ENCODE measurements around the gene PALB2.

The PALB2 gene
- 22.4 to 27.8 (median 26.7) reads per million in 4 experiments for total RNA-seq

- peak; percentile 75 for DNase-seq
Observed at GRCh38 chr16:23640931-23641765, at the start of gene PALB2, which contains the start of gene DCTN5. Gene PALB2 (minus strand): TSS chr16:23641310. CDS start chr16:23641157, 153 bp downstream. Gene DCTN5 (plus strand): TSS chr16:23641466. CDS start chr16:23641543, 77 bp downstream.

DNA sequence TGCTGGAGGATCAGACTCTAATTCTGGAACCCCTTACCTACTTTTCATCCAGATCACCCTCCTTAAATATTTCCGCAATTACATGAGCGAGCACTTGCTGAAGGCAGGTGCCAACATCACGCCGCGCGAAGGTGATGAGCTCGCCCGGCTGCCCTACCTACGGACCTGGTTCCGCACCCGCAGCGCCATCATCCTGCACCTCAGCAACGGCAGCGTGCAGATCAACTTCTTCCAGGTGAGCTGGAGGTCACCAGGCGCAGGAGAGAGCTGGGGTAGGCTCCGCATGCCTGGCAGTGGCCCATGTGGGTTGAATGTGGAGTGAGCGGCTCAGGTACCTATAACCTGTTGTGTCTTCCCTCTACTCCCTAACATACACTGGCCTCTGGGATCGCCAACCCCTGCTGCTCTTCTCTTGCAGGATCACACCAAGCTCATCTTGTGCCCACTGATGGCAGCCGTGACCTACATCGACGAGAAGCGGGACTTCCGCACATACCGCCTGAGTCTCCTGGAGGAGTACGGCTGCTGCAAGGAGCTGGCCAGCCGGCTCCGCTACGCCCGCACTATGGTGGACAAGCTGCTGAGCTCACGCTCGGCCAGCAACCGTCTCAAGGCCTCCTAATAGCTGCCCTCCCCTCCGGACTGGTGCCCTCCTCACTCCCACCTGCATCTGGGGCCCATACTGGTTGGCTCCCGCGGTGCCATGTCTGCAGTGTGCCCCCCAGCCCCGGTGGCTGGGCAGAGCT lies 48.5 kb upstream of the PALB2 start:
- DNase-seq, result no peak

DNA sequence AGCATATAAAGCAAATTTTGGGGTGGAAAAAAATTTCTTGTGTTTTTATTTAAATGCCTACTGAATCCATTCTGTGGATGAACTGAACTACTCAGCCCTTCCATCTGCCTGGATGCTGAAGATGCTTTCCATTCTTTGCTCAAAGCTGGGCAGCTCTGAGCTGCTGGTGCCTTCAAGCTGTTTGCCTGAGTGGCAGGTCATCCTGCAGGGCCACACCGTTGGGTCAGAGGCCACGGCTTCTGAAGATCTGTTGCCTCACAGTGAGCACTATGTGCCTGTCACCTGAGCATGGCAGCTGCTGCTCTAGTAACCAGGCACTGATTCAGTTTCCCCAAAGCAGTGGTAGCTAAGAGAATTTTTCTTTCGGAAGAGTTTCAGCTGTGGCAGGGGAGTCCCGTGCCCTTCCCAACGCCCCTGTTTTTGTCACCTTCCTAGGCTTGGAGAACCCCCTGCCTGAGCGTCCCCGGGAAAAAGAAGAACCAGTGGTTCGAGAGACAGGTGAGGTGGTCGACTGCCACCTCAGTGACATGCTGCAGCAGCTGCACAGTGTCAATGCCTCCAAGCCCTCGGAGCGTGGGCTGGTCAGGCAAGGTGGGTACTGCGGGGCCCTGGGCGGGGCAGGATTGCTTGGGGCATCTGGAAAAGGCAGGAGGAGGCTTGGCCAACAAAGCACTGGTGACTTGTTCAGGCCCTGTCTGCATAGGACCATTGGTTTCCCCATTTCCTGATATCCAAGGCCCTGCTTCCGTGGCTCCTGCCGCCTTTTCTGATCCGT lies 46.1 kb upstream of the PALB2 start:
- DNase-seq, result no peak

DNA sequence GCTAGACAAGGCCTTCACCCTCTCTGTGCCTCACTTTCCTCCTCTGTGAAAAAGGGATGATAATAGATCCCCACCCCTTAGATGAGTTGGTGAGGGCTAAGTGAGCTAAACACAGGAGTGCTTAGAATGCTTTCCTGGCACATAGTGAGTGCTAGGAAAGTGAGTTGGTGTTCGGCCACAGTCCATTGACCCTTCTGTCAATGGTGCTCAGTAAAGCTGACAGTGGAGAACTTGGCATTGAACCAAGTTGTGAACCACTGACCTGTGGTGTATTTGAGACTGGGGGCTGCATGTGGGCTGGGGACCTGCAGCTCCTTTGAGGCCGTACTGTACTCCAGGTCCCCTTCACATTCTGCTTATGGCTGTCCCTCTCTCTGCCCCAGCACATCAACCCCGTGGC lies 42.4 kb upstream of the PALB2 start:
- no peak for DNase-seq

DNA sequence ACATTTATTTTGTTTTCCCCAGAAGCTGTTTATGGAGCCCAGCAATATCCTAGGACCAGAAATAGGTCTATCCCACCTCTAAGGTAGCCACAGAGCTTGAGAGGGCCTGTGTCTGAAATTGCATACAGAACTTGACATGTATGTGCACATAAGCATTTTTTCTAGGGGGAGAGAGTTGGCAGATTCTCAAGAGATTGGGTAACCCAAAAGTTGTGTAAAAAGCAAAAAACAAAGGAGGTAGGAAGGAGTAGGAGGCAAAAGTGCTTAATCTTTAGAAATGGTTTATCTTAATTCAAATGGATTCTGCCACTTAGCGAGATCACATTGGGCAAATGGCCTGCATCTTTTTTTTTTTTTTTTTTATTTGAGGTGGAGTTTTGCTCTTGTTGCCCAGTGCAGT lies 41.1 kb upstream of the PALB2 start:
- no peak for DNase-seq

- DNase-seq, result no peak
Observed at GRCh38 chr16:23679986-23680336, 38.9 kb upstream of the PALB2 start.

GRCh38 chr16:23679274-23679985 lies 38.3 kb upstream of the PALB2 start:
- DNase-seq, result no peak

DNA sequence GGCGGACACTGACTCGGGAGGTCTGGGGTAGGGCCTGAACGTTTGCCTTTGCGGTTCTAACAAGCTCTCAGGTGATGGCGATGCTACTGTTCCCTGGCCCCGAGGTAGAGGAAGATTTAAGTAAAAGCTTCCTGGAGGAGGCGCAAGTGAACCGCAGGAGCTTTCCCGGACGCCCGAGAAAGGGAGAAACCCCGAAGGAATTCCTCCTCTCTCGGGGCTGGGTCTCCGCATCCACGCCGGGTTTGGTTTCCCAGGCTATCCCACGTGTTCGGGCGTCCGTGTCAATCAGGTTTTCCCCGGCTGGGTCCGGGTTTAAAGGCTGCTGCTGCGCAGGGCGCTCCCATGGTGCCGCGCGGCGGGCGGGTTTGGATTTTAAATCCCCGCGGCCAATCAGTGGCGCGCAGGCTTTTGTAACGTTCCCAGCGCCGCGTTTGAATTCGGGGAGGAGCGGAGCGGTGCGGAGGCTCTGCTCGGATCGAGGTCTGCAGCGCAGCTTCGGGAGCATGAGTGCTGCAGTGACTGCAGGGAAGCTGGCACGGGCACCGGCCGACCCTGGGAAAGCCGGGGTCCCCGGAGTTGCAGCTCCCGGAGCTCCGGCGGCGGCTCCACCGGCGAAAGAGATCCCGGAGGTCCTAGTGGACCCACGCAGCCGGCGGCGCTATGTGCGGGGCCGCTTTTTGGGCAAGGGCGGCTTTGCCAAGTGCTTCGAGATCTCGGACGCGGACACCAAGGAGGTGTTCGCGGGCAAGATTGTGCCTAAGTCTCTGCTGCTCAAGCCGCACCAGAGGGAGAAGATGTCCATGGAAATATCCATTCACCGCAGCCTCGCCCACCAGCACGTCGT lies 37.5 kb upstream of the PALB2 start, which contains the start of gene PLK1:
PLK1 (plus strand) TSS at position 460 of the 844 bp plus-strand sequence; CDS start at position 504, 44 bp downstream.
- DNase-seq, result peak; percentile 32

GRCh38 chr16:23676924-23677480 lies 35.9 kb upstream of the PALB2 start:
- no peak for DNase-seq

GRCh38 chr16:23673971-23674614 lies 33.0 kb upstream of the PALB2 start:
- DNase-seq, result no peak

- DNase-seq, result no peak
Observed at GRCh38 chr16:23670137-23670776, 29.1 kb upstream of the PALB2 start.

GRCh38 chr16:23668873-23669272 lies 27.8 kb upstream of the PALB2 start:
- DNase-seq, result no peak

- DNase-seq, result no peak
Observed at GRCh38 chr16:23668225-23668624, 27.1 kb upstream of the PALB2 start.

GRCh38 chr16:23667355-23667659 lies 26.2 kb upstream of the PALB2 start:
- no peak for DNase-seq

DNA sequence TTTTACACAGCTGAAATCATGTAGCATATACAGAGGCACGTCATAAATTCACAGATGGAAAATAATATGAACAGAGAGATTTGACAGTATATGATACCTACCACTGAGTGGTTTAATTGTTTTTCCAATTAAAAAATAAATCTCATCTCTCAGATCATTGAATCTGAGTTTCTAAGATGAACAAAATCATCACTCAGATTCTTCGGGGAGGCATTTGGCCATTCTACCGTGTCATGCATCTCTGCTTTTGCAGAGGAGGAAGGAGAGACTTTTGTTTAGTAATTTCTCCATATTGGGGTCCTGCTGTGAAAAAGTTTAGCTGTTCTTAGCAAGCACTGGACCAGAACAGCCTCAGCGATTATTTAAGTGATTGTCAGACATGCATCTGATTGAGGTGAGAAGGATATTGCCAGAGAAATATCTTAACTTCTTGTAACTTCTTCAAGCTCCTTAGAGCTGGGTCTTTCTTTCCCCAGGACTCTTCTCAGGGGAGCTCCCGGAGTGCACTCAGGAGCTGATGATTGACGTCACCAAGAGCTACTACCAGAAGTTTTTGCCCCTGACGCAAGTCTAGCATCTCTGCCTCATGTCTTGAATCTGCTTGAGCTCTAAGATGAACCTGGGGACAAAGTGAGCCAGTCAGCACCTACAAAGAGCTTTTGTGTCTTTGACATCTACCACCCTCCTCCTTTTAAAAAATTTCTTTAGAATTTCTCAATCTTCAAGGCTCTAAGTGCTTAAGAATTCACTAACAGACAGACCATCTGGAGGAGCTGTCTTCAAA lies 25.7 kb upstream of the PALB2 start:
- DNase-seq, result no peak

GRCh38 chr16:23663918-23664317 lies 22.8 kb upstream of the PALB2 start:
- DNase-seq, result no peak

DNA sequence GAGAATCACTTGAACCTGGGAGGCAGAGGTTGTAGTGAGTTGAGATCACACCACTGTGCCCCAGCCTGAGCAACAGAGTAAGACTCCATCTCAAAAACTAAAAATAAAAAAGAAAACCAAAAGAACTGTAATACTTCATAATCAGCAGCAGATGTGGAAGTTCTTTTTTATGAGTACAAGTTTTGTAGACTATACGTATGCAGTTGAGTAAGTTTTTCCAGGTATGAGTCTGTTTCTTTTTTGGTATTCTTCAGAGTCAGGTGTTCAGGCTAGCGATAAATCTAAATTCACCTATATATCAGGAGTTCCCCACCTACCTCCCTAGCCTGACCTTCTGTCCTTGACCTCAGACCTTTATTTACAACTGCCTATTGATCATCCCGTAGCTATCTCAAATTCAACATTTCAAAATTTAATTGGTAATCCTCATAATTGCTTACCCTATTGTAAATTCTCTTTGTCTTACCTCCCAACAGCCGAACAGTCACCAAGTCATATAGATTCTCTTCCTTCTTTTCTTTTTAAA lies 10.9 kb upstream of the PALB2 start:
- no peak for DNase-seq

DNA sequence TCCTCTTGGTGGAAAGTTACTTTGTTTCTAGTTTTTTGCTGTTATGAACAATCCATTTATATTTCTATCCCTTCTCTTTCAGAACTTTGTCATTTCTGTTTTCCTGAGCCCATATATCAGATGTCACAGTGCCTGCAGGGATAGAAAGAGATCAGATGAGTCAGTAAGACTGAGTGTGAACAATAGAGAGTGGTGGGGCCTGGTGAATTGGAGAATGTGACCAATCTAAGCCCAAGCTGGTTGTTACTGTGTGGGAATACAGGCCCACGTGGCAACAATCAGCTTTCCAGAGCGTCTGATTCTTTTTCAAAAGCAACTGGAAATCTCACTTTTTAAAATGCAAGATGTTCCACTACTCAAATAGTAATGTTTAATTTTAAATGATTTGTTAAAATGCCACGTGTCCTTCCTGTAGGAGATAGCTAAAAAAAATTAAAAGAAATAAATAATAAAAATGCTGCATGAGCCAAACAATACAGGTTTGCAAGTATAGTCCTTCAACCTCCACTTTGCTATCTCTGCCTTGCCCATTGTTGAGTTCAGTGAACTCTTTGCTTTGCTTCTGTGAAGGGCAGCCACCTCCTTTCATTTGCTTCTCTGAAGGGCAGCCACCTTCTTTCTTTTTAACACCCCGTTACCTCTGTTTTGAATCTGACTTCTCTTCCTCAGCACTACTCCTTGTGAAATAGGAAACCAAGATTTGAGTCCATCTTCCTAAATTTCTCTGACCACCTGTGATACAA lies 9.7 kb upstream of the PALB2 start:
- no peak for DNase-seq
